ENCODE results near the gene TSNAX. TPM values are rescaled to one million over a fixed set of nuclear protein-coding genes. Genes with fewer than 3 reads are reported as not detected.
"Not testable (repeated sequence)": the region's sequence is repeated elsewhere in the genome, so short reads cannot be mapped to it uniquely, and the experiment has no call there.

Gene TSNAX
- total RNA-seq, 1 experiment from 2014 or later: 47.1 TPM

DNA sequence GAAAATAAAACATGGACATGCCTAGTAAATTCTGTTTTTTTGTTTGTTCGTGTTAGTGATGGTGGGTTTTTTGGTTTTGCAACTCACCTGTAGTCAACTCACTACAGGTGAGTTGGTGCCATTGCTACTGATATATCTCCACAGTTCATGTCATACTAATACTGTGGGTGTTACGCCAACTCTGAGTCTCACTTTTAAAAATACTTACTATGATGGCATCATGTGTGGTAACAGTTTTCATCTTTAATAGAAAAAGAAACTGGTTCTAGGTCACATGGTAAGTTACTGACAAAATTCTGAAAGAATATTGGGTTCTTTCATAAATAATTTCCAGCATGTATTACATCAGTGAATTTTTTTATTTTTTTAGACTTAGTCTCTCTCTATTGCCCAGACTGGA lies 38.0 kb downstream of the TSNAX start:
- Histone ChIP-seq H3K79me2 (ENCODE audit: insufficient read depth, low read length) (peaks cover 5% of the 10 kb centered on the region; the same call in 1 of the 2 replicates), H3K36me3 (ENCODE audit: control insufficient read depth in 1 of 2, insufficient read depth in 2 of 2, low read length in 2 of 2) (peaks cover 5 to 6% of the 10 kb centered on the region in 2 experiments; a peak in 2 of 4 replicates), H2AFZ (ENCODE audit: low read depth, low read length, poor library complexity, severe bottlenecking) (no peak overlapping the region), H4K20me1 (ENCODE audit: insufficient read depth) (no peaks in the 10 kb centered on the region), H3K27me3 (ENCODE audit: insufficient read depth, low read length) (no peaks in the 10 kb centered on the region), H3K9ac (ENCODE audit: low read length) (no peak overlapping the region), H3K4me2 (ENCODE audit: low read length) (no peak overlapping the region), H3K4me3 (replicated peaks in 1 of 2; ENCODE audit: low read depth in 1 of 2, low read length in 2 of 2) (no peak overlapping the region), H3K9me3 (ENCODE audit: control insufficient read depth in 1 of 2, insufficient read depth in 1 of 2, low read depth in 1 of 2, low read length in 2 of 2) (no peaks in the 10 kb centered on the region), H3K27ac (ENCODE audit: low read depth, low read length) (no peak overlapping the region), H3K9me2 (ENCODE audit: insufficient read depth) (no peaks in the 10 kb centered on the region), H3K4me1 (ENCODE audit: control insufficient read depth in 1 of 2, insufficient read depth in 2 of 2, low read length in 2 of 2) (0 out of 4 replicates have a peak, but pooled peaks cover 0 to 3% of the 10 kb centered on the region in 2 experiments)
- ChIA-PET RAD21 (ENCODE audit: low non-redundant PET in 1 of 2, low total read pairs in 2 of 2, uncharacterized antibody in 2 of 2, unreplicated experiment in 2 of 2) (no interaction called here), CTCF (no interaction called here), POLR2A (no interaction called here)
- intact Hi-C loops (cut with micrococcal nuclease): no loop called here
- BruUV-seq (replicated peaks): no TSS peak
- no peak for ATAC-seq
- no peak for DNase-seq (ENCODE audit: low read depth, low spot score)
- TF ChIP-seq YY1 (IDR thresholded peaks at IDR 0.05; ENCODE audit: extremely low read depth, insufficient replicate concordance, low read depth, low read length): no peak
- no peak for TF ChIP-seq EGR1 (IDR thresholded peaks at IDR 0.05; ENCODE audit: low read depth)
- no peak for TF ChIP-seq RAD21 (IDR thresholded peaks at IDR 0.05; ENCODE audit: low read depth)
- TF ChIP-seq, protein P1, sequence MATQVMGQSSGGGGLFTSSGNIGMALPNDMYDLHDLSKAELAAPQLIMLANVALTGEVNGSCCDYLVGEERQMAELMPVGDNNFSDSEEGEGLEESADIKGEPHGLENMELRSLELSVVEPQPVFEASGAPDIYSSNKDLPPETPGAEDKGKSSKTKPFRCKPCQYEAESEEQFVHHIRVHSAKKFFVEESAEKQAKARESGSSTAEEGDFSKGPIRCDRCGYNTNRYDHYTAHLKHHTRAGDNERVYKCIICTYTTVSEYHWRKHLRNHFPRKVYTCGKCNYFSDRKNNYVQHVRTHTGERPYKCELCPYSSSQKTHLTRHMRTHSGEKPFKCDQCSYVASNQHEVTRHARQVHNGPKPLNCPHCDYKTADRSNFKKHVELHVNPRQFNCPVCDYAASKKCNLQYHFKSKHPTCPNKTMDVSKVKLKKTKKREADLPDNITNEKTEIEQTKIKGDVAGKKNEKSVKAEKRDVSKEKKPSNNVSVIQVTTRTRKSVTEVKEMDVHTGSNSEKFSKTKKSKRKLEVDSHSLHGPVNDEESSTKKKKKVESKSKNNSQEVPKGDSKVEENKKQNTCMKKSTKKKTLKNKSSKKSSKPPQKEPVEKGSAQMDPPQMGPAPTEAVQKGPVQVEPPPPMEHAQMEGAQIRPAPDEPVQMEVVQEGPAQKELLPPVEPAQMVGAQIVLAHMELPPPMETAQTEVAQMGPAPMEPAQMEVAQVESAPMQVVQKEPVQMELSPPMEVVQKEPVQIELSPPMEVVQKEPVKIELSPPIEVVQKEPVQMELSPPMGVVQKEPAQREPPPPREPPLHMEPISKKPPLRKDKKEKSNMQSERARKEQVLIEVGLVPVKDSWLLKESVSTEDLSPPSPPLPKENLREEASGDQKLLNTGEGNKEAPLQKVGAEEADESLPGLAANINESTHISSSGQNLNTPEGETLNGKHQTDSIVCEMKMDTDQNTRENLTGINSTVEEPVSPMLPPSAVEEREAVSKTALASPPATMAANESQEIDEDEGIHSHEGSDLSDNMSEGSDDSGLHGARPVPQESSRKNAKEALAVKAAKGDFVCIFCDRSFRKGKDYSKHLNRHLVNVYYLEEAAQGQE (IDR thresholded peaks at IDR 0.05; ENCODE audit: low read depth): no peak
- no peak for TF ChIP-seq SRF (IDR thresholded peaks at IDR 0.05; ENCODE audit: low read depth)
- TF ChIP-seq ATF3 (IDR thresholded peaks at IDR 0.05): no peak
- no peak for TF ChIP-seq EZH2 (IDR thresholded peaks at IDR 0.05)
- no peak for TF ChIP-seq ZNF274 (IDR thresholded peaks at IDR 0.05; ENCODE audit: low read depth, low read length)
- no peak for TF ChIP-seq ELF1 (IDR thresholded peaks at IDR 0.05; ENCODE audit: borderline replicate concordance, low read depth)
- TF ChIP-seq CTCF (IDR thresholded peaks at IDR 0.05 in 2 of 3, conservative IDR thresholded peaks at IDR 0.05 in 1 of 3; ENCODE audit: borderline replicate concordance in 1 of 3, insufficient read depth in 1 of 3, low read depth in 2 of 3, low read length in 2 of 3): no peak
- TF ChIP-seq FOSL1 (IDR thresholded peaks at IDR 0.05; ENCODE audit: low read depth): no peak

DNA sequence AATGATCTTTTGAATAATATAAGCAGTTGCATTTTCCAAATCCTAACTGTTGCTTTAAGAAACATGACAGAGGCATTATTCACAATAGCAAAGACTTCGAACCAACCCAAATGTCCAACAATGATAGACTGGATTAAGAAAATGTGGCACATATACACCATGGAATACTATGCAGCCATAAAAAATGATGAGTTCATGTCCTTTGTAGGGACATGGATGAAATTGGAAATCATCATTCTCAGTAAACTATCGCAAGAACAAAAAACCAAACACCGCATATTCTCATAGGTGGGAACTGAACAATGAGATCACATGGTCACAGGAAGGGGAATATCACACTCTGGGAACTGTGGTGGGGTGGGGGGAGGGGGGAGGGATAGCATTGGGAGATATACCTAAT lies 41.8 kb downstream of the TSNAX start:
- POLR2A ChIA-PET; intact Hi-C loops (cut with micrococcal nuclease); H4K20me1 ChIP-seq (ENCODE audit: insufficient read depth); H3K9me3 ChIP-seq (ENCODE audit: control insufficient read depth in 1 of 2, insufficient read depth in 1 of 2, low read depth in 1 of 2, low read length in 2 of 2); BruUV-seq (replicated peaks); H3K4me3 ChIP-seq (replicated peaks in 1 of 2; ENCODE audit: low read depth in 1 of 2, low read length in 2 of 2); H2AFZ ChIP-seq (ENCODE audit: low read depth, low read length, poor library complexity, severe bottlenecking); H3K9ac ChIP-seq (ENCODE audit: low read length); H3K79me2 ChIP-seq (ENCODE audit: insufficient read depth, low read length); H3K9me2 ChIP-seq (ENCODE audit: insufficient read depth); DNase-seq (ENCODE audit: low read depth, low spot score); RAD21 ChIA-PET (ENCODE audit: low non-redundant PET in 1 of 2, low total read pairs in 2 of 2, uncharacterized antibody in 2 of 2, unreplicated experiment in 2 of 2); H3K4me2 ChIP-seq (ENCODE audit: low read length); H3K27ac ChIP-seq (ENCODE audit: low read depth, low read length); ATAC-seq; H3K4me1 ChIP-seq (ENCODE audit: control insufficient read depth in 1 of 2, insufficient read depth in 2 of 2, low read length in 2 of 2); H3K27me3 ChIP-seq (ENCODE audit: insufficient read depth, low read length); CTCF ChIA-PET; H3K36me3 ChIP-seq (ENCODE audit: control insufficient read depth in 1 of 2, insufficient read depth in 2 of 2, low read length in 2 of 2): not testable (repeated sequence)
